NCI-H146 (cell line): ENCODE data around the gene TNIP2.
"Not testable (repeated sequence)": the region's sequence is repeated elsewhere in the genome, so short reads cannot be mapped to it uniquely, and the experiment has no call there.

Source experiments
- DNase-seq: peaks from one replicate; lab custom pipeline; 2025; lab: John Stamatoyannopoulos, UW

The TNIP2 gene

DNA sequence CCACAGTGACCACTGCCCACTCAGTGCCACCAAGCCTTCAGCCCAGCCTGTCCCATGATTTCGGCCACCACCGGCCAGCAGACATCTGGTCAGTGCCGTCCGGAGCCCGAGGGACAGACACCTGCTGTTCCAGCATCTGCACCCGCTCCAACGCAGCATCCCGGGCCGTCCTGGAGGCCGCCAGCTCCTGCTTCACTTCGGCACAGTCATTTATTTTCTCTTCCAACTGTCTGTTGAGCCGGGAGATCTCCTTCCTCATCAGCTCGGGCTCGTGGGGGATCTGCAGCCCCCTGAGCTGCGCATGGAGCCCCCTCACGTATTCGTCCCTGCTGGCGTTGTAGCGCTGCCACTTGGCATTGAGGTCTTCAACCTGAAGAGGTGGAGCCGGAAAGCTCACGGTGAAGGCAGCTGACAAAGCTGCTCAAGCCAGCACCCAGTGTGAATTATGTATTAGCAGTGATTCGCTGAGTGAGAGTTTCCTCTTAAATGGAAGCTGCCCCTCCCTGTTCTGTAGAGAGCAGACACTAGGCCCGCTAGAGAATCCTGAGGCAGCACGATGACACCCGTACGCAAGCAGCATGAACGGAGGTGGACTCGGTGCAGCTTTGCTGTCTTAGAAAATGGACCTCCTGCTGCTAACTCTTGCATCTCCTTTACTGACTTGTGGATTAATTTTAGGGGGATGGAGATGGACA lies 11.4 kb downstream of the TNIP2 start:
- DNase-seq = no peak

- no peak for DNase-seq
Measured at GRCh38 chr4:2743518-2744445, 12.4 kb downstream of the TNIP2 start.

GRCh38 chr4:2742823-2743517 lies 13.2 kb downstream of the TNIP2 start:
- DNase-seq = no peak

GRCh38 chr4:2742081-2742822 lies 13.9 kb downstream of the TNIP2 start:
- DNase-seq = no peak

DNA sequence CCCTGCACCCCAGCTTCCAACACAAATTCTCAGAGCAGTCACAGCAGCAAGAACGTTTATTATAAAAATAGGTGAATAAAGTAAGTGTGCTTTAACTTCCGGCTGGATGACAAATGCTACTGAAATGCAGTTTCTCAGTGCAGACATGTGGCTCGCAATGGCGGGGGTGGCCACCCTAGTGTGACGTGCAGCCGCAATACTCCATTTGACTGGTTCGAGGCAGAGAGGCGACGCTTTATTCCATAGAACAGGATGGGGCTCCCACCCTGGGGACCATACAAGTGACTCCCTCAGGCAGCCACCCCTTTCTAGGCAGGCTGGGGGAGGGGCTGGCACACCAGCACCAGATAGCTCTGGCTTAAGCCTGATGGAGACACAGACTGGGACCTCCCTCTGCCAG lies 14.5 kb downstream of the TNIP2 start:
- no peak for DNase-seq

DNA sequence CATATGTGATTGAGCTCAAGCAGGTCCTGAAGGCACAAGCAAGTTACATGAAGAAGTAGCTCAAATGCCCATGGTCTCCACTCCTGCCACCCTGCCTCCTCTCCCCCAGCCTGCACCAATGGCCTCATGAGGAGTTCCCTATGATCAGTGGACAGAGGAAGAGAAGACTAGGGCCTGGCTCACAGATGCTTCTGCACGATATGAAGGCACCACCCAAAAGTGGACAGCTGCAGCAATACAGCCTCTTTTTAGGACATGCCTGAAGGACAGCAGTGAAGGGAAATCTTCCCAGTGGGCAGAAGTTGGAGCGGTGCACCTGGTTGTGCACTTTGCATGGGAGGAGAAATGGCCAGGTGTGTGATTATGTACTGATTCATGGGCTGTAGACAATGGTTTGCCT lies 17.8 kb downstream of the TNIP2 start:
- DNase-seq = not testable (repeated sequence)

DNA sequence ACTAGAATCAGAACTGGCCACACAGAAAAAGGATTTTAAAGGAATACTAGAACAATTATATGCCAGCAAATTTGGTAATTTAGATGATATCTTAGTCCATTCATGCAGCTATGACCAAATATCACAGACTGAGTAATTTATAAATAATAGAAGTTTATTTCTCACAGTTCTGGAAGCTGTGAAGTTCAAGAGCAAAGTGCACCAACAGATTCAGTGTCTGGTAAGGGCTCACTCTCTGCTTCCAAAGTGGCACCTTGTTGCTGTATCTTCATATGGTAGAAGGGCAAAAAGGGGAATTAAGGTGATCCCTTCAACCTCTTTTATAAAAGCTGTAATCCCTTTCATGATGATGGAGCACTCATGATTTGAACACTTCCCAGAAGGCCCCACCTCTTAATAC lies 20.3 kb downstream of the TNIP2 start:
- DNase-seq = no peak

DNA sequence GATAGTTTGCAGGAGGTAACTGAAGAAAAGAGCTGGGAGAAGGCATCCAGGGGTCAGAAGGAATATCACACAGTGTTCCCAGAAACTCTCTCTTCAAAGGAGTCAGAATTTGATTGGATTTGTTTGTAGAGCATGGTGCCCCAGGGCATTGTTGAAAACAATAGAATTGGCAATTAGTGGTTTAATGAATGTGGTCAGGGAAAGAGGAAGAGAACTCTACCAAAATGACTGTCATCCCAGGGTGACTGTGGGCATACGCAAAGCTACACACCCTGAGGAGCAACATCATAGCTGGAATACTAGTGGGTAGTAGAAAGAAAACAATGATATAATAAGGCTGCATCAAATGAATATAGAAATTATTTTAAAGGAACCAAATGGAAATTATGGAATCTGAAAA lies 21.5 kb downstream of the TNIP2 start:
- DNase-seq = no peak

- DNase-seq = no peak
Measured at GRCh38 chr4:2733844-2734574, 22.1 kb downstream of the TNIP2 start.

- no peak for DNase-seq
Measured at GRCh38 chr4:2733001-2733843, 22.9 kb downstream of the TNIP2 start.

DNA sequence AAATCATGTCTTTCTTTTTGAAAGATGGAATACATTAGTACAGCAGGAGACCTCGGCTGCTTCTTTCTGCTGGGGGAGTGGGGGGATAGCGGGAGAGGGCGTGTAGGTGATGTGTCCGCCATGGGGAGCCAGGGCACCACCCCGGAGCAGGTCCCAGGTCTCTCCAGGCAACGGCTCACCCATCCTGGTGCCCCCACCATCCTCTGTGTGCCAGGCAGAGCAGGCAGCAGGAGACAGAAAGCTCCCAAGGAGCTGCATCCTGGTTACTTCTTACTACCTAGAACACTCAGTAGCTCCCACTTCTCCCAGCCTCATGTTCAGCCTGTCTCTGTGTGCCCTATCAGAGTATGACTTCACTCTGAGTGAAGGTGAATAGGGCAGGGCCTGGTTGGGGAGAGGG lies 23.6 kb downstream of the TNIP2 start:
- DNase-seq = no peak

DNA sequence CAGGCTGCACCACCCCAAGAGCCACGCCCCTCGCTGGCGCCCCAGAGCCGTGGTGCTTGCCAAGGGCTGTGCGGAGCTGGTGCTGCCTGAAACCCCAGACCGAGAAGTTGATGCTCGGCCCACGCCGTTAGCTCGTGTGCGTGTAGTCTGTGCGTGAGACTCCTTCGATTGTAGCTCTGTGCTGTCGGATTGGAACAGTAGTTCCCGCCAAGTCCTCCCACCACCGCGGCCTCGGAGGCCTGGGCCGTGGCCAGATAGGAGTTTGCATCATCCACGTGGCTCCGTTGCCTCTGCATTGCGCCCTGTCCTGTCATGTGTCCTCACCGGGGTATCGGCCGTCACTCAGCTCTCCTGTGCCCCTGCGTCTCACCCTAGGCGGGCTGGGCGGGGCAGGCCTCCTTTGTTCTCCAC lies 24.2 kb downstream of the TNIP2 start:
- no peak for DNase-seq

- no peak for DNase-seq
Measured at GRCh38 chr4:2729533-2729875, 26.6 kb downstream of the TNIP2 start.

DNA sequence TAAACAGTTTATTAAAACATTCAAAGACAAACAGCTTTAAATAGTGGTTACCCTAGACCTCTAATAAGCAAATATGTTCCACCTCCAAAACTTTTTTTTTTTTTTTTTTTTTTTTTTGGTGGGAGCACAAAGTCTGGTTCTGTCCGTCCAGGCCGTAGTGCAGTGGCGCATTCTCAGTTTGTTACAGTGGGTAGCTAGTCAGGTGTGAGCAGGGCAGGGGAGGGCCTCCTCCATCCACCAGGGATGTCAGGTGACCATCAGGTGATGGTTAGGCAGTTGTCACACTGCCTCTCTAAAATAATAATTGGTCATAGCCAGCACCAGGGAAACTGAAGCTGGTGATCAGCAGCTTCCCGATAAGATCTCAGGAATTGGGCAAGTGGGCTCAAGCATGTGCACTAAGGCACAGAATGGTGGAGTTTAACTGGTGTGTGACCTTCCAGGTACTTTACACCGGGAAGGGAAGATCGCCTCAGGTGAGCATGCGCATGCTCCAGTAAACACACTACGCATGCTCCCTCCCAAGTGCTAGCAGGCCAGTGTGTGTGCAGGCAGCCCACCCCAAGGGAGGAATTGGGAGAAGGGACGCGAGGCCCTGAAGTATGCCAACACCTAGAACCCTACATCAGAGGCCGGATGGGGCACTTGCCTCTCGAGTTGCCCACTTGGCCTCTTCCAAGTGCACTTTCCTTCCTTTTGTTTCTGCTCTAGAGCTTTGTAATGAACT lies 27.2 kb downstream of the TNIP2 start:
- DNase-seq = no peak

DNA sequence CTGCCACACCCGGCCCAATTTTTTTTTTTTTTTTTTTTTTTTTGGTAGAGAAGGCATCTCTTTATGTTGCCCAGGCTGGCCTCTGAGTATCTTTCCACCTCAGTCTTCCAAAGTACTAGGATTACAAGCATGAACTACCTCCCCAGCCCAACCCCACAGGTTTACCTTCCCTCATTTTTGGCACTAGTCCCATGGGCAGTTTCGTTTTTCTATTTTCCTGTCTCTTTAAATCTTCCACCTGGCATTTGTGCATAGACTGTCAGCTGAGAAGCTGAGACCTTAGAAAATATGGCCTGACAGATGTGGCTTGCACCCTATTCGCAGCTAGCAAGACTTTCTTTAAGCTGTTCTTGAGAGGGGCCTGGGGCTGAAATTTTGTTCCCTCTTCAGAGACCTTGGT lies 27.9 kb downstream of the TNIP2 start:
- no peak for DNase-seq

DNA sequence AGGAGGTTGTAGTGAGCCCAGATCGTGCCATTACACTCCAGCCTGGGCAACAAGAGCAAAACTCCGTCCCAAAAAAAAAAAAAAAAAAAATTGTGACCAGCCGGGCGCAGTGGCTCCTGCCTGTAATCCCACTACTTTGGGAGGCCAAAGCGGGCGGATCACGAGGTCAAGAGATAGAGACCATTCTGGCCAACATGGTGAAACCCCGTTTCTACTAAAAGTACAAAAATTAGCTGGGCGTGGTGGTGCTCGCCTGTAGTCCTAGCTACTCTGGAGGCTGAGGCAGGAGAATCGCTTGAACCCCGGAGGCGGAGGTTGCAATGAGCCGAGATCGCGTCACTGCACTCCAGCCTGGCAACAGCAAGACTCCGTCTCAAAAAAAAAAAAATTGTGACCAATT lies 29.3 kb downstream of the TNIP2 start:
- not testable (repeated sequence) for DNase-seq

DNA sequence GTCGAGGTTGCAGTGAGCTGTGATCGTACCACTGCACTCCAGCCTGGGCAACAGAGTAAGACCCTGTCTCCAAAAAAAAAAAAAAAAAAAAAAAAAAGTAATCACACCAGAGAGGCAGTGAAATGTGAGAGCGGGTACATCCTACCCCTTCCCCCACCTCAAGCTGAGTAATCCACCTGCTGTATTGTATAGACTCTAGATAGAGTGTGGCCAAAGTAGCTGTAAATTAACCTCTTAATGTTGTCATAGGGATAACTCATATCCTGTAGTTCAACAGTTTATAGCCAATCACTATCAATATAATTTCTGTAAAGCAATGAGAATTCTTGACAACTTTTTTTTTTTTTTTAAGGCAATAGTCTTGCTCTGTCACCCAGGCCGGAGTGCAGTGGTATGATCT lies 30.8 kb downstream of the TNIP2 start:
- DNase-seq = no peak

DNA sequence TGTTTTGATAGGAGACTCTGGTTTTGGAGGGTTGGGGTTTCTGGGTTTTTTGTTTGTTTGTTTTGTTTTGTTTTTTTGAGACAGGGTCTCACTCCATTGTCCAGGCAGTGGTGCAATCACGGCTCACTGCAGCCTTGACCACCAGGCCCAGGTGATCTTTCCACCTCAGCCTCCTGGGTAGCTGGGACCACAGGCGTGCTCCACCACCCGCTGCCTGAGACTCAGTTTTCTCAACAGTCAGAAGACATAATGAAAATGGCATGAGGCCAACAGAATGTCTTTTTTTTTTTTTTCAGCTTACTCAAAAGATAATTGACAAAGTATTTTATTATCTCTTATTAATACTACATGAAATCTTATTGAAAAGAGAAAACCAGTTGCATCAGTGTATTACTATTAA lies 32.4 kb downstream of the TNIP2 start:
- no peak for DNase-seq

GRCh38 chr4:2722033-2722432 lies 34.1 kb downstream of the TNIP2 start:
- no peak for DNase-seq

DNA sequence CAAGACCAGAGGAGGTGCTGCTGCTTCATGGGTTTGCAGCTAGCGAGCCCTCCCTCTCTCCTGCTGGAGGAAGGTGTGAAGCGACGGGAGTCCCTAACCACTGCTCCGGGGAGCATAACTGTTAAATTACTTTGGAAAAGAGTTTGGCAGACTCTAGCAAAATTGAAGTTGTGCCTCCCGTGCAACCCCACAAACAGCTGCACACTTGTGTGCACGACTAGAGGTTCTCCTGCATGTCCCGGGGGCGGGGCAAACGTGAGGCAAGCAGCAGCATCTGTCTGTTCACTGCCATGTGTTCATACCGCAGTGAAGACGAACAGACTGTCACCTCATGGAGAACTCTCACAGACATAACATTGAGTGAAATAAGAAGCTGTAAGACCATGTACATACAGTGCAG lies 34.5 kb downstream of the TNIP2 start:
- DNase-seq = no peak
